Activated effector memory CD4-positive, alpha-beta T cell treated with Interleukin-2 at 50 U/mL for 16 hours (primary cell): Measurements from ENCODE around the gene ZMYND8.

Experiments
- DNase-seq: peaks from one replicate; pipeline ENCODE4 v3.0.0-alpha.2; 2020

Gene ZMYND8

DNA sequence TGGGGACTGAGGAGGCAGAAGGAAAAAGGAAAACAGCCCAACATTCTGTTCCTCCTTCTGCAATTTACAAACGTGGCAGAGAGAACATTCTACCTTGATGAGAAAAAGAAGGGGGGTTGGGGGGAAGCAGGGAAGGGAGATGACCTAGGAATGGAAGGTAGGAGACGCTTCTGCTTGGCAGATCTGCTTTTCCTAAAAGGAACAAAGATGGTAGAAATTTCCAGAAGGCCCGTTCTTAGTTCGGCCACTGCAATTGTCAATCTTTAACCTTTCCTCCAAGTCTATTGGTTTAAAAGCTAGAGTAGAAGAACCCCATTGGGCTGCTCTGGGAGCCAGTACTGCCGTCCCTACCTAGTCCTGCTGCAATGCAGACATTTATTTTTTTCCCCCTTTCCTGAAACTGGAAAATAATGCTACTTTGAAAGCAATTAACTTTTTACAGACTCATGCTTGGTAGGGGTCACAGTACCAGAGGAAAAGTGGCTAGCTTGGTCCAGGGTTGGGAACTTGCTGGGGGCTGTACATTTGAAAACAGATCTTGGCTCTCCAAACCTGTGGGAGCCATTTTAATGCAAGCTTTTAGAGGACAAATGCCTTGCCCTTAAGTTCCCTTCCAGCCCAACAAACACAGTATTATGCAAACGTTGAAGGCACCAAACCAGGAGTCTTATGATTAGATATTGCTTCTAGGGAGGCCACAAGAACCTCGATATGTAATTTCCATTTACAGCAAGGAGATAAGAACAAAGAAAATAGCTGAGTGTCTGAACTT lies 2.6 kb downstream of the ZMYND8 start:
- no peak for DNase-seq

DNA sequence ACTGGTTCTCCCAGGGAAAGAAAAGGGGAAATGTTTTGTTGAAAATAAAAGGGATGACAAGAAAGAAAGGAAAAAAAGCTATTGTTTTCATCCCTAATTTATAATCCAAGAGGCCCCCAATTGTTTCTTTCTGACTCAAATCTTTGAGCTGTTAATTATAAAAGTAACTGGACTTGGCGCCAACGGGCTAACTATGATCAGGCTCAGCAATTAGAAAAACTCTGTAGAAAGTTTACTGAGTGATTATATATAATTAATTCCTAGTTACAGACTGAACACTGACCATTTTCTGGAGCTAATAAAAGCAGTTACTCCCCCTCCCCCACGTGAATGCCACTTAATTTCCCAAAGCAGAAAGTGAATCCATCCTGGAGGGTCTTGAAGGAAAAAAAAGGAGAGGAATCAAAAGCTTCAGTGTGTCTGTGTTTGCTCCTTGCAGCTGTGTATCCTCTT lies 3.2 kb downstream of the ZMYND8 start:
- DNase-seq: no peak

DNA sequence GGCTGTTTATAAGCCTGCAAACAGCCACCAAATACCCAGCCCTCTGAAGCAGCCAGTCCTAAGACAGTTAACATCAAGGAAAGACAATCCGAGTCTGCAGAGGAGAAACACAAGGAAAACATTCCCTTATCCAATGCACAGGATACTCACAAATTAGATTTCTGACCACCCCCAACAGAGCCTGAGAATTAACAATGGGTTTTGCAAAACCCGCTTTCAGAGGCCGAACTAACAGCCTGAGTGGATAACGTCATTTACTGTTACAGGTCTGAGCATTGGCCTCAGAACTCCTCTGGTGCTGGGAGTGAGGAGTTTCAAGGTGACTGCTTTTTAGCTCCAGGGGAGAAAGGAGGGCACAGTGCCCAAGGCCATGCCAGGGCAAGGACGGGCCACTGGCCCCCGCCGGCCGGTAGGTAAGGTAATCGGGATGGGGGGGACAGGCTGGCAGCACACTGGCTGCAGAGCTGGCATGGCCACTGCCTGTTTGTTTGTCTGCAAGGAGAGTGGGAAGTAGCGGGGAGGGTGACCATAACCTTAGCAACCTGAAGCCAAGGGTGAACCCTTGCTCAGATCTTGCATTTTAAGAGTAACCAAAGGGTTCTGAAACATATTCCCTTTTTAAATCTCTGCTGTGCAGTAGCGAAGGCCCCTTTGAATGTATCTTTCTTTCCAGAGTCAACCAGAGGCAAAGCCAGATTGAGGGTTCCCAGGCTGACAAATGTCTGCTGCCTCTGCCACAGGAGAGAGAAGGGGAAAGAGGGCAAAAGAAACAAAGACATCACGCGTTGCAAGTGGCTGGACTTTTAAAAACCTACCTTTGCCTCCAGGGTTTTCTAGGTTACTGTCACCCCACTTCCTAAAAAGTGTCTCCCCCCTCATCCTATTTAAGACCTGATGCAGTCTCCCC lies 3.9 kb downstream of the ZMYND8 start:
- no peak for DNase-seq

DNA sequence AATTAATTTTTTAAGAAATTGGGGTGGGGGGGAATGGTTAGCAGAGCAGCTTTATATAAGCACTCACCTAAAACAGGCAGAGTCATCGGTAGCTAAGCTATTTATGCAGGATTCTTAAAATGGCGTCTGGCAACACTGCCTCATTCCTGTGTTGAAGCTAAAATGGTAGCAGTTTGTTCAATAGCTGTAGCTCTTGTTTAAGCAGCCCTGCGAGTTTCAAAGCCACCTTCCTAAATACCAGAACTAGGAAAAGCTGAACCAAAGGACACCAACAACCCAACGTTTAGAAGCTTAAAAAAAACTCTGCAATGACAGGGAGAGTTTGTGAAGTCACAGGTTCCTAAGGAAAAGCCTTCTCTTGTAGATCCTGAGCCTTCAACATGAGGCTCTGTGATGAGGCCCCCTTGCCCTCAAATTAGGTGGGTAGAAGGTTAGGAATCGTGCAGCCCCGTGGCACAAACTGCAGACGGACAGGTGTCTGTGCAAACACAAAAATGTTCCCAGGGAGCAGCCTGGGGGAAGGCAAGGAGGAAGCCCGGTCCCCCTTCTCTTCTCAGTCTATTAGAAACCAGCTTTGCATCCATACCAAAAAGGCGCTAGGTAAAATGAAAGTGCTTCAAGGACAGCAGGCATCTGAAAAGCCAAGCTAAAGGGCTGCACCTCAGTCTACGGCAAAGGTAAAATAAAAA lies 4.7 kb downstream of the ZMYND8 start:
- DNase-seq: no peak

DNA sequence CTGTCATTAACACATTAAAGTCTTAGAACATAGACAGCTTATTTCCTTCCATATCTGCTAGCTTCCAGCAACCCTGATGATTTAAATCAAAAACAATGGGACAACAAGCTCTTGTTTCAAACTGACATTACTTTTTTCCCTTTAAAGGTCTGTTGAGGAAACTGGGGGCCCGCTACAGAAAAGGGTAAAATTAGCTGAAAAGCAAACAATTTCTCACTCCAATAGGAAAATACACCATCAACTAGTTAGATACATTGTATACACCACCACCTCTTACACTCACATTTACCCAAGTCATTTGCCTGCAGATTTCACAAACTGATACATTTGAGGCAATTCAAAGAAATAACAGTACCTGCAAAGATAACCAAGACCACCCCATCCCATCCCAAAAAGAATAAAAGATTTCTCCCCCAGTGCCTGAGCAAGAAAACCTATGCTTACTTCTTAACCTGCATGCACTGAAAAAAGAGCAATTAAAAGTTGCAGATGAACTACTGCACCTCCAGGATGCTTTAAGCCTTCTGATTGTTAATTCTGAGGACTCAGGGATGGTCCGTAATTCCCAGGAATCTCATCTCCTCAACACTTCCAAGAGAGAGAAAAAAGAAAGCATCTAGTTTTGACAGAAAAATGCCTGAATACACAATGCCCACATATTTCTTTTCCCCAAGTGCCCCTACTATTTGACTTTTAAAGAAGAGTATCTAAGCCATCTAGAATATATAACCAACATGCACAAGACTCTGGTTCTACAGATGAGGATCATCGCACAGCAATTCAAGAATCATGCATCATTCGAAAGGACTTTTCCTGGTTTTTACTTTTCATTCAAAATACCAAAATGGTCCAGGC lies 5.6 kb downstream of the ZMYND8 start:
- DNase-seq: no peak

DNA sequence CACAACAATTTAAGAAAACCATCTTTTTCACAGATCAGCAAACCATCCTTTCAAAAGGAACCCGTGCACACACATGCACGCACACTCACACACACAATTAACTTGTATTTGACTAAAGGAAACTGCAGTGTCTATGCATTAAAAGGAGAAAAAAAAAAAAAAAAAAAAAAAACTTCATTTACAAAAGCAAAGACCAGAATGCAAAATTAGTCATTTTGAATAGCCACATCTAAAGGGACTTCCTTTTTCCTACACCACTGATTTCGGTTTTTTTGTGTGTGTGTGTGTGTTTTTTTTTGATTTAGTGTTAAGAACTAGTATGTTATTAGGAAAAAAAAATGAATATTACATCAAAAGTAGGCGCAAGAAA lies 6.3 kb downstream of the ZMYND8 start:
- no peak for DNase-seq

DNA sequence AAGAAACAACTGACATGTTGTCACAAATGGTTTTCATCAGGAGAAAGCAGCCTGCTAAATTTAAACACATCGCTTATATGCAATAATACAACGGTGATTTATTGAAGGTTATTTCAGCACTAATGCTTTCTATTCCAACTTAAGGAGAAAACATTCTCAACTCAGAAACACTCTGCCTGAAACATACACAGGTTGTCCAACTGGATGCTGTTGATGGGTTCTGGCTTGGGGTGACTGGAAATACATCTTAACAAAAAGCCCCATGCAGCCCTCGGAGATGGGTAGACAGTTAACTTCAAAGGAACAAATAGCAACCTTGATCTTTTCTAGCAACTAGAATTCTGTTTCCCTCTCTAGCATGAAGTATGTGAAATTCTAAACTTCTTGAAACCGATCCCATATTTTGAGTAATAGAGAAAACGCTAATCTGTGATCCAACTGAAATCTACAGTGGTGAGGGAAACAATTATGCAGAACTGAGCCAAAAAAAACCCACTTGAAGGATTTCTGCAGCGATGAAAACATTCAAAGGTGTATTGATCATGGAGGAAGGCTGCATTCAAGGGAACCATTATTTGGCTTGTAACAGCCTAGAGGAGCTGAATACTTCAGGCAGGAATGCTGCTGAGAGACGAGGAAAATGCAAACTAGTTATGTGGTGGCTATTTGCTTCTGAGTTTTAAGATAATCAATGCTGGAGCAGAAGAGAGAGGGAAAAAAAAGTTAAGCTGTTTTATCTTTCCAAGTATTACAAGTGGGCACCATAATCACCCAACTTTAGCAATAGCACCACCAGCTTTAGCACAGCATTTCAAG lies 6.9 kb downstream of the ZMYND8 start:
- DNase-seq: no peak

DNA sequence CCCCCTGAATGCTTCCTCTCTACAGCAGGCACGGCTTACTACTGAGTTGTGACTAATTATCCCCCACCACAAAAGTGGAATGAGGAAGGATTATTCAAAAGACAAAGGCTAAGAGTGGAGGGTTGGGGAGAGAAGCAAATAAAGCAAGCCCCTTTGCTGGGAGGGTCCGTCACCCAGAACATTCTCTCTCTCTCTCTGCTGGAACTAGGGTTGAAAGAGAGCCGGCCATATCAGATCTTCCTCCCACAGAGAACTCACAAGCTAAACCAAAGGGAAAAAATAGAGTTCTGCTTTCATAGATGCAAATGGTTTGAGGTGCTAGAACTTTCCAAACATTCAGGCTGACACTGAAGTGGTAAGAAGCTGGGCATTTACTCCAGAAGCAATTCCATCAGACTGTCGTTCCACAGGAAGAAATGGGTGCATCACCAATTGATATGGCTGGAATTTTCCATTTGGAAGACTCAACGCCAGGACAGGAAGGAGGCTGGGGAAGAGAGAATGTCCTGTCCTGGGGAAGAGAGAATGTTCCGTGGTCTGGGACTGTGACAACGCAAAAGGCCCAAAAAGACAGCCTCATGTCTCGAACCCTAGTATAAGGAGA lies 7.9 kb downstream of the ZMYND8 start:
- DNase-seq: no peak

DNA sequence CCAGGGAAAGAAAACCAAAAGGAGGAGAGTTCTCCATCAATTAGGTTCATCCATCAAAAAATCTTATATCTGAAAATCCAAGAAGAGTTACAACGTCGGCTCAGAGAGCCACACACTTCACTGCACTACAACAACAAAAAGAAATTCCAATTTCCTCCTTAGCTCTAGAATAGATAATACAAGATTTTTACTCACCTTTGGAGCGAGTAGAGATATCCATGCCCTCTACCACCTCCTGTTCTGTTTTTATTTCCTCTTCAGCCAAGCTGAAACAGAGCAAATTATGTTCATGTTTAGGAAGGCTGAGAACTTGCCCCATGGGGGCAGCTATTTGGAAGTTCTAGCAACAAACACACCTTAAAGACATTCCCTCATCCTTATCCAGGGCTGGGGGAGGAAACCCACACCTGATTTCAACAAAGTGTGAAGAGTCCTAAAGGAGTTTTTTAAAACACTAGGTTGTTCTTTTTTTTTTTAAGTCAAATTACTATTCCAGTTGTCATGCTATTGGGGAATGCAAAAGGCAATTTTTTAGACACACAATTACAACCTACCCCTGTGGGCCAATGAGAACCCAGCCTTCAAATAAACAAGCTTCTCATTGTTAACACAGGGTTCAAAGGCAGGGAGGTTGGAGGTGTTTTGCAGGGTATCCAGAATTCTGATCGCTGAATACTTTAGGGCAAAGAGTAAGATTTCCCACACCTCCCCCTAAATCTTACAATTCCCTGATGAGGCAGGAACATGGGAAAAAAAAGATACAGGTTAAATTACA lies 8.7 kb downstream of the ZMYND8 start:
- DNase-seq: no peak

DNA sequence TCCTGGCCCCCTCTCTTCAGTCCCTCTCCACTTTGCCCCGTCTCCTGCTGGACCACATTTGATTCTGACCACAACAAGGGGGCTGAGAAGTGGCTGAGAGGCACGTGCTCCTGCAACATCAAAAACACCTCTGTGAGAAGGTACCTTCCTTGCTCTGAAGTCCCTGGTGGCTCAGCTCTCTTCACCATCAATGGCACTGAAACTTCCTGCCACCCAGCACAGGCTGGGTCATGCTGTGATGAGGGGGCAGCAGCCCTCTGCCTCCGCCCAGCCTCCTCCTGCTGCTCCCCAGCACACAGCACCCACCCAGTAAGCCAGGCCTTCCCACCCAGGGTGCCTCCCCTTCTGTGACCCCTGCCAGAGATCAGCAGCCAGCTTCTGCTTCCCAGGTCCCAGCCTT lies 10.3 kb downstream of the ZMYND8 start:
- no peak for DNase-seq

DNA sequence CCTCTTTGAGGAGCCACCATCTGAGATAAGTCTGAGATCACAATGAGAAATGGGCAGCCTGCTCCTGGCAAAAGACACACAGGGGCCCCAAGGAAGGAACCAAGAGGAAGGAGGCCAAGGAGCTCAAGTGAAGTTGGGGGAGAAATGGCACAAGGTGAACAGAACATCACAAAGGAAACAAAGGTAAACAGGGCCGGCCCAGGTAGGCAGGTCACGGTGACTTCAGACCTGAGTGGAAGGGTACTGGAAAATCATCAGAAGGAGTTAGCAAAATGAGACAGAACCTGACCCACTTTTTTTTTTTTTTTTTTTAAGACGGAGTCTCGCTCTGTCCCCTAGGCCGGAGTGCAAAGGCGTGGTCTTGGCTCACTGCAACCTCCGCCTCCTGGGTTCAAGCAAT lies 11.3 kb downstream of the ZMYND8 start:
- no peak for DNase-seq

DNA sequence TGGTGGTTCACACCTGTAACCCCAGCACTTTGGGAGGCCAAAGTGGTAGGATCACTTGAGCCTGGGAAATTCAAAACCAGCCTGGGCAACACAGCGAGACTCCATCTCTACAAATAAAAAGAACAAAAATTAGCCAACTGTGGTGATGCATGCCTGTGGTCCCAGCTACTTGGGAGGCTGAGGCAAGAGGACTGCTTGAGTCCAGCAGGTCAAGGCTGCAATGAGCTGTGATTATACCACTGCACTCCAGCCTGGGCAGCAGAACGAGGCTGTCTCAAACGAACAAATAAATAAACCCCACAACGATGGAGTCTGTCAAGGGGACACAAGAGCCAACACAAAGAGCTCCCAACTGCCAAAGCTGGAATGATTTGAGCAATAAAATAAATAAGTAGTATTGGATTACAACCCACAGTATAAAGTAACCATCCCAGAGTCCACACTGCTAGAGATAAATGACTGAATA lies 13.5 kb downstream of the ZMYND8 start:
- DNase-seq: no peak

DNA sequence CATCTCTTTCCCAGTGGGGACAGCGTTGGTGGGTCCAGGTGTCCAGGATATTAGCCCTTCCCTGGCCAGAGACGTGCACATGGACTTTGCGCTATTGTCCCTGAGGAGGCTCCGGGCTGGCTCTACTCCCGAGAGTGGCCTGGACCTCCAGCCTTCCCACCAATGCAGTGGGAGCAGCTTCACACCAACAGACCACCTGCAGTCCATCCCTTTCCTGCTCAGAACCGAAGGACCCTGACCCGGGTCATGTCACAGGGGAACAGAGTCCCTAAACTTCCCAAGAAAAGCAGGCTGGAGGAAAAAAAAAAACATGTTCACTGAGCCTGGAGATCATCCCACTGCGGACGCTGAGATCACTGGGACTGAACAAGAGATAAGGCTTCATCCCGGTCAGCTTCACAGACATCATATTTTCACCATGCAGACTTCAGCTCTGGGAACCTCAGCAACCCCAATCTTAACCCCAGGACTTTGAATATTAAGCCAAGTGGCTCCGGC lies 18.3 kb downstream of the ZMYND8 start:
- DNase-seq: no peak

DNA sequence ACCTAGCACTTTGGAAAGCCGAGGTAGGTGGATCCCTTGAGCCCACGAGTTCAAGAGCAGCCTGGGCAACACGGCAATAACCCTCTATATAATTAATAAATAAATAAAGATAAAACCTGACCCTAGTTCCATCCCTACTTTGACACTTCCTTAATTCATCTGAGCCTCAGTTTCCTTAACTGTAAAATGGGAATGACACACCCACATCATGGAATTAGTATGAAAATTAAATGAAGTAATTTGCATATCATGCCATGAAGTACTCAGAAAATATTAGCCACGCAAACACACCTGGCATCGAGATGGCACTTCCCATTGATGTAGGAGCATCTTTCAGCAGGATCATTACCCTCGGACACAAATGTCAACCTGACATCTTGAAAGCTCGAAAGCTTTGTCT lies 19.1 kb downstream of the ZMYND8 start:
- DNase-seq: no peak

DNA sequence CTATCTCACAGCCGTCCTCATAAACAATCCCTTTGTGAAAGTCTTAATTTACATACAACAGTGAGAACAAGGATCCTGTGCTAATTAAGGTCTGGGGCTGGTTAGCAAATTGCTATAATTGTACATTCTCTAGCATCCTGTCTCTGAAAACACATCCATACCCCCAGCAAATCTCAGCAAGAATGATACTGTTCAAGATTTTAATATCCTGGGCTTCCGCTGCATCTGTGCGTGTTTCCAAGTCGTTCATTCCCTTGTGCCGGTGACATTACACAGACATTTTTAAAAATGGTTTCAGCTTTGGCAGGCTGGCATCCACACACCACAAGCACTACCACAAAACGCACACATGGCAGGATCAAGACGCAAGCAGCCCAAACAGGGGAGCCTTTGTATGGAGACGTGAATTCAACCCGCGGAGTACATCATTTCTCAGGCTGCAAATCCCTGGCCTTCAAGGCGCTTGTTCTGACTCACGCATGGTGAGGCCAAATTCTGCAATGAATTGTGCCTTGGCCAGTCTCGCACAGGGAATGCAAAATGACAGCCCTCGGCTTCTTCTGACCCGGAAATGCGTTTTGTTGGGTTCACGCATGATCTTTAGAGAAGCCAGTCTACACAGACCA lies 20.3 kb downstream of the ZMYND8 start:
- DNase-seq: no peak

DNA sequence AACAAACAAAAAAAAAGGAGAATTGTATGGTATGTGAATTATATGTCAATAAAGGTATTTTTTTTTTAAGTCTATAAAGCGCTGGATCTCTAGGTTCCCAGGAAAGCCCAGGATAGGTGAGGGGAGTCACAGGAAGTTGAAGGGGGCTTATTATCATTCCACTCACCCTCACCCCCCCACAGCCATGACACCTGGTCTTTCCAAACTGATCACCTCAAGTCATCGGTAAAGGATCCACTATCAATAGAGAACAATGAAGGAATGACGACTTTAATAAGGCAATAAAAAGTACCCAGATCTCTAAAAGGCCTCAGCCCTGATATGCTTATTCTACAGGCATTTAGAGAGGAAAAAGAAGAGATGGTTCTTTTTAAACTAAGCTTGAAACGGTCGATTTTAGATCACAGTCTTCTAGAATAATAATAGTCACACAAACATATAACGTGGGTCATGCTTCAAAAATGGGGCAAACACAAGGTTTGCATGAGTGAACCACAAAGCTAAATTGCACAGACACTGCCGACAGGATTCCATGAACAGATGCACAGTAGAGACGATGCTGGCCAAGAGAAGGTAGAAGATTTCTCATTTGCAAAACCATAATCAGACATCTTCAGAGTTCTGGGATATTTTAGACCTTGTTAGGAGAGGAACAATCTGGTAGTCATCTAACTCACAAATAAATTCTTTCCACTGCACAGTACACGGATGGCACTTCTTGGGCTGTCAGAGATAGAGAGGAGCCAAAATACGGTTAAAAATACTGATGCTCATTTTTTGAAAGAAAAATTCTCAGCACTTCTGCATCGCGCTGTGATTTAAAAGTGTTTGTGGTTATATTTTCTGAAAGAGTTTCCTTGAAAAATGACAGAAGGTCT lies 21.0 kb downstream of the ZMYND8 start:
- no peak for DNase-seq

DNA sequence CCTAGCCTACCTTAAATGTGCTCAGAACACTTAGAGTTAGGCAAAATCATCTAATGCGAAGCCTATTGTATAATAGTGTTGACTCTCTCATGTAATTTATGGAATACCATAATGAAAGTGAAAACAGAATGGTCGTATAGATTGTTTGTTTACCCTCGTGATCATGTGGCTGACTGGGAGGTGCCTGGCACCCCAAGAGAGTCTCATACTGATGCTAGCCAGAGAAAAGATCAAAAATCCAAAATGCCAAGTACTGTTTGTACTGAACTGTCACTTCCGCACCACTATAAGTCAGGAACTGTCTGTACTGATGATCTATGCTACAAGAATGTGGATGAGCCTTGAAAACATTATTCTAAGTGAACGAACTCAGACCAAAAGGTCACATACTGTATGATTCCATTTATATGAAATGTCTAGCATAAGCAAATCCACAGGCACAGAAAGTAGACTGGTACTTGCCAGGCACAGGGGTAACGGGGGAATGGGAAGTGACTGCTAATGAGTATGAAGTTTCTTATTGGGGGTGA lies 22.4 kb downstream of the ZMYND8 start:
- DNase-seq: no peak
